Left ventricle myocardium inferior (tissue), 1 donor: ENCODE data around the gene STRA6. TPM values are rescaled to one million over a fixed set of nuclear protein-coding genes. Genes with fewer than 3 reads are reported as not detected.

ENCODE experiments used
- DNase-seq: peaks from one replicate; pipeline ENCODE4 v3.0.0-alpha.2; 2020
- H3K27ac ChIP-seq: fragments of 200-600 bp; replicated peaks from 2 replicates; pipeline ENCODE4 v1.8.0; 2021
- H3K27me3 ChIP-seq: fragments of 200-600 bp; 2 replicates; pipeline ENCODE4 v1.8.0; 2021; ENCODE audit warnings: low read depth
- H3K36me3 ChIP-seq: fragments of 200-600 bp; 2 replicates; pipeline ENCODE4 v1.8.0; 2021
- H3K4me1 ChIP-seq: fragments of 200-600 bp; 2 replicates; pipeline ENCODE4 v1.8.0; 2021
- H3K4me3 ChIP-seq: fragments of 200-600 bp; 2 replicates; pipeline ENCODE4 v1.8.0; 2021; ENCODE audit warnings: mild to moderate bottlenecking, moderate library complexity
- H3K9me3 ChIP-seq: fragments of 200-600 bp; replicated peaks from 2 replicates; pipeline ENCODE4 v1.8.0; 2021
- CTCF ChIP-seq: fragments of 200-600 bp; IDR thresholded peaks from 2 replicates; pipeline ENCODE4 v1.8.0; 2021; ENCODE audit warnings: antibody characterized with exemption, mild to moderate bottlenecking, borderline replicate concordance
- intact Hi-C: fragments of 100-400 bp; cut with micrococcal nuclease; formaldehyde crosslinking; loops from one replicate; pipeline ENCODE4 v1.11.0; 2022
- total RNA-seq: library from RNA; stranded (reverse); fragmentation: NEBNext Ultra II Directional; extraction: Animal tissue kit (Norgen Biotek cat#: 25700); gene quantifications from one replicate; pipeline ENCODE4 v1.2.1, GENCODE V29; 2021
- donor health status: DM: no; HTN: yes; CAD: no; lungs with severe emphysema.

STRA6 gene
- total RNA-seq, 1 donor from 2014 or later: not detected

GRCh38 chr15:74217907-74218885, 15.6 kb upstream of the STRA6 start:
- H3K27me3 ChIP-seq: peaks cover 29% of the 10 kb centered on the region
- DNase-seq: no peak
- no peak for TF ChIP-seq CTCF
- H3K9me3 ChIP-seq: no peaks in the 10 kb centered on the region
- H3K27ac ChIP-seq: no peak overlapping the region
- intact Hi-C loops: no loop called here
- no peak overlapping the region for H3K4me3 ChIP-seq
- no peaks in the 10 kb centered on the region for H3K36me3 ChIP-seq
- no peaks in the 10 kb centered on the region for H3K4me1 ChIP-seq

- intact Hi-C loops: no loop called here
- no peaks in the 10 kb centered on the region for H3K9me3 ChIP-seq
- TF ChIP-seq CTCF: no peak
- no peaks in the 10 kb centered on the region for H3K36me3 ChIP-seq
- no peak for DNase-seq
- no peak overlapping the region for H3K27ac ChIP-seq
- H3K27me3 ChIP-seq: peaks cover 18% of the 10 kb centered on the region
- H3K4me3 ChIP-seq: no peak overlapping the region
- no peaks in the 10 kb centered on the region for H3K4me1 ChIP-seq
Measured at GRCh38 chr15:74216949-74217348, 14.4 kb upstream of the STRA6 start.

- intact Hi-C loops: no loop called here
- no peaks in the 10 kb centered on the region for H3K9me3 ChIP-seq
Measured at GRCh38 chr15:74215958-74216357, 13.4 kb upstream of the STRA6 start.

GRCh38 chr15:74214324-74215021, 11.9 kb upstream of the STRA6 start:
- intact Hi-C loops: no loop called here
- H3K9me3 ChIP-seq: no peaks in the 10 kb centered on the region
- H3K27ac ChIP-seq: no peak overlapping the region
- H3K4me1 ChIP-seq: peaks cover 11% of the 10 kb centered on the region
- H3K27me3 ChIP-seq: peaks cover 12% of the 10 kb centered on the region
- no peak for DNase-seq
- TF ChIP-seq CTCF: no peak
- H3K4me3 ChIP-seq: no peak overlapping the region
- H3K36me3 ChIP-seq: no peaks in the 10 kb centered on the region

More at GRCh38 chr15:74215958-74216357, 13.4 kb upstream of the STRA6 start:
- no peak for TF ChIP-seq CTCF
- Histone ChIP-seq H3K27me3 (peaks cover 12% of the 10 kb centered on the region), H3K27ac (no peak overlapping the region), H3K36me3 (no peaks in the 10 kb centered on the region), H3K4me3 (no peak overlapping the region), H3K4me1 (no peaks in the 10 kb centered on the region)
- DNase-seq: no peak

GRCh38 chr15:74213858-74214284, 11.3 kb upstream of the STRA6 start:
- TF ChIP-seq CTCF: no peak
- Histone ChIP-seq H3K9me3 (no peaks in the 10 kb centered on the region), H3K27ac (no peak overlapping the region), H3K27me3 (peaks cover 12% of the 10 kb centered on the region), H3K4me1 (peaks cover 12% of the 10 kb centered on the region), H3K4me3 (no peak overlapping the region), H3K36me3 (no peaks in the 10 kb centered on the region)
- intact Hi-C loops: no loop called here
- no peak for DNase-seq
